GM12801 (cell line): ENCODE data around the gene LARGE2.

Experiments used
- CTCF ChIP-seq: IDR thresholded peaks from one replicate; pipeline ENCODE4 v1.5.1; 2011; ENCODE audit warnings: control low read depth; ENCODE audit not compliant: insufficient read length; ENCODE audit errors: extremely low read depth

LARGE2 gene

GRCh38 chr11:45947885-45948284 is 25.4 kb downstream of the LARGE2 start:
- TF ChIP-seq CTCF = no peak

- no peak for TF ChIP-seq CTCF
Measured at GRCh38 chr11:45948356-45948755, 25.9 kb downstream of the LARGE2 start.

- no peak for TF ChIP-seq CTCF
Measured at GRCh38 chr11:45949992-45950407, 27.5 kb downstream of the LARGE2 start.

- no peak for TF ChIP-seq CTCF
Measured at GRCh38 chr11:45959851-45960250, 37.4 kb downstream of the LARGE2 start.

- no peak for TF ChIP-seq CTCF
Measured at GRCh38 chr11:45960387-45961095, 38.1 kb downstream of the LARGE2 start.

- no peak for TF ChIP-seq CTCF
Measured at GRCh38 chr11:45961751-45962240, 39.3 kb downstream of the LARGE2 start.

GRCh38 chr11:45964911-45965389 is 42.5 kb downstream of the LARGE2 start:
- TF ChIP-seq CTCF = peak; percentile 77
